GM21619 (cell line): ENCODE results near the gene C11orf16.
"Not testable (repeated sequence)": the region's sequence is repeated elsewhere in the genome, so short reads cannot be mapped to it uniquely, and the experiment has no call there.

Source experiments
- ATAC-seq: cut with Tn5 transposase; IDR thresholded peaks from one replicate; pipeline ENCODE4 v1.9.1; 2021; ENCODE audit not compliant: unreplicated experiment

The C11orf16 gene

GRCh38 chr11:8905528-8906165 lies 27.1 kb downstream of the C11orf16 start:
- no peak for ATAC-seq

DNA sequence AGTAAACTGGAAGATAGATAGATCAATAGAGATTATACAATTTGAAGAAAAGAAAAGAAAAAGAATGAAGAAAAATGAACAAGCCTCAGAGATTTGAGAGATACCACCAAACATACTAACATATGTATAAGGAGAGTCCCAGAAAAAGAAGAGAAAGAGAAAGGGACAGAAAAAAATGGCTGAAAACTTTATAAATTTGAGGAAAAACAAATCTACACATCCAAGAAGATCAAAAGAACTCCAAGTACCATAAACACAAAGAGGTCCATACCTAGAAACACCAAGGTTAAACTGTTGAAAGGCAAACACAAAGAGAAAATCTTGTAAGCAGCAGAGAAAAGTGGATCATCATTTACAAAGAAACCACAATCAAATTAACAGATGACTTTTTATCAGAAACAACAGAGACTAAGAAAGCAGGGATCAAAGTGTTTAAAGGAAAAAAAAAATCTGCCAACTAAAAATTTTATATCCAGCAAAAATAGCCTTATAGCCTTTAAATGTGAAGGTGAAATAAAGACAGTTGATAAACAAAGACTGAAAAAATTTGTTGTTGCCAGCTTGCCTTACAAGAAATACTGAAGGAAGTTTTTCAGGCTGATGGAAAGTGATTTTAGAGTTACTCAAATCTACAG lies 33.5 kb downstream of the C11orf16 start:
- ATAC-seq, result no peak

- not testable (repeated sequence) for ATAC-seq
Observed at GRCh38 chr11:8891185-8891584, 41.6 kb downstream of the C11orf16 start.

GRCh38 chr11:8886322-8886721 lies 46.4 kb downstream of the C11orf16 start:
- no peak for ATAC-seq

DNA sequence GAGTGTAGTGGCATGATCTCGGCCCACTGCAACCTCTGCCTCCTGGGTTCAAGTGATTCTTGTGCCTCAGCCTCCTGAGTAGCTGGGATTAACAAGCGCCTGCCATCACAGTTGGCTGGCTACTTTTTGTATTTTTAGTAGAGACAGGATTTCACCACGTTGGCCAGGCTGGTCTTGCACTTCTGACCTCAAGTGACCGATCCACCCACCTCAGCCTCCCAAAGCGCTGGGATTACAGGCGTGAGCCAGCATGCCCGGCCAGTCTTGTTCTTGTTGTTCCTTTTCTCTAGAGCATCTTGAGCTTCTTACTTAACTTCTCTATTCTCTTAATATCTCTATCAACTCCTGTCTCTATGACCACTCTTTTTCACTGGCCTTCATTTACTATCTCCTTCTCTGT lies 51.2 kb downstream of the C11orf16 start:
- not testable (repeated sequence) for ATAC-seq

GRCh38 chr11:8878771-8879170 lies 54.0 kb downstream of the C11orf16 start:
- no peak for ATAC-seq

GRCh38 chr11:8873741-8874405 lies 58.9 kb downstream of the C11orf16 start:
- no peak for ATAC-seq

DNA sequence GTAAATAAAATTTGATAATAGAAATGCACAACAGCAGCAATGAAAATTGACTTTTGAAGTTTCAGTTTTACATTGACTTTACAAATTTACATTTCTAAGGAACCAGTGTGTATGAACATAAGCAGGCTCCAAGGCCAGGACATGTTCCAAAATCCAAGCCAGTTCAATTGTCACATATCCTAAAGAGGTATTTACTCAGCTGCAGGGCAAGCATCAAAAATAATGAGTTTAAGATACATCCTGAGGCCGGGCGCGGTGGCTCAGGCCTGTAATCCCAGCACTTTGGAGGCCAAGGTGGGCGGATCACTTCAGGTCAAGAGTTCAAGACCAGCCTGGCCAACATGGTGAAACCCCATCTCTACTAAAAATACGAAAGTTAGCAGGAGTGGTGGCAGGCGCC lies 60.8 kb downstream of the C11orf16 start:
- no peak for ATAC-seq

- no peak for ATAC-seq
Observed at GRCh38 chr11:8871171-8871775, 61.5 kb downstream of the C11orf16 start.

- ATAC-seq, result no peak
Observed at GRCh38 chr11:8870411-8871170, 62.2 kb downstream of the C11orf16 start.
